ENCODE measurements around the gene OR7A10.
"Not testable (repeated sequence)": the region's sequence is repeated elsewhere in the genome, so short reads cannot be mapped to it uniquely, and the experiment has no call there.

Gene OR7A10

DNA sequence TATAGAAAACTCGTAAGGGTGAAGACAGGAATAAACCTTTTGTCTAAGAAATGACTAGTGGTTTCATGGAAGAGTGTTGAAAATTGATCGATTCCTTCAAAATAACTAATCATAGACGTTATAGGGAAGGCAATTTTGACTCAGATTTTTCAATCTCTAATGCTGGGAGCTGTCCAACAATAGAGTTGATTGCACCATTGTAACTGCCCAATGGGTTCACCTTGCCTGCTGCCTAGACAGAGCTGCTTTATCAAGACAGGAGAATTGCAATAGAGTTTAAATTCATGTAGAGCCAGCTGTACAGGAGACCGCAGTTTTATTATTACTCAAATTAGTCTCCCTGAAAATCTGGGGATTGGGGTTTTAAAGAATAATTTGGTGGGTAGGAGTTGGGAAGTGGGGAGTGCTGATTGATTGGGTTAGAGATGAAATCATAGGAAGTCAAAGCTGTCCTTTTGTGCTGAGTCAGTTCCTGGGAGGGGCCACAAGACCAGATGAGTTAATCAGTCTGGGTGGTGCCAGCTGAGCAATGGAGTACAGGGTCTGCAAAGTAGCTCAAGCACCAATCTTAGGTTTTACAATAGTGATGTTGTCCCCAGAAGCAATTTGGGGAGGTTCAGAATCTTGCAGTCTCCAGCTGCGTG lies 53.5 kb downstream of the OR7A10 start:
- DNase-seq (ENCODE audit: low read depth, low spot score): no peak

DNA sequence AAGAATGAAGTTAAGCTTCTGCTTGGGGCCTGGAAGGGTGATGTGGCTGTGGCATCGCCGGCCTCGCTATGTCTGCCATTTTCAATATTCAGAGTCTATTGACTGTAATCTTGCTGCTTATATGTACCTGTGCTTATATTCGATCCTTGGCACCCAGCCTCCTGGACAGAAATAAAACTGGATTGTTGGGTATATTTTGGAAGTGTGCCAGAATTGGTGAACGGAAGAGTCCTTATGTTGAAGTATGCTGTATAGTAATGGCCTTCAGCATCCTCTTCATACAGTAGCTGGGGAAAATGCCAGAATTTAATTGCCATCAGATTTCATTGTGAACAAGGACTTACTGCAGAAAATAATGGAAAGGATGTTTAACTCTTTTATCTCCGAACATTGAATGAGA lies 56.5 kb downstream of the OR7A10 start:
- DNase-seq (ENCODE audit: low read depth, low spot score): not testable (repeated sequence)
